HepG2 (cell line): Measurements from ENCODE around the gene NDUFB10. TPM values are rescaled to one million over a fixed set of nuclear protein-coding genes. Genes with fewer than 3 reads are reported as not detected.

Source experiments
- ATAC-seq: fragments of 200-7000 bp; cut with Tn5 transposase; 3 replicates; pipeline ENCODE4 v1.9.1; 2020; ENCODE audit warnings: mild to moderate bottlenecking, moderate library complexity
- BruUV-seq: library from RNA; stranded (reverse); fragments of 400-500 nt; replicated peaks from 2 replicates; lab custom pipeline; 2021; lab: Mats Ljungman, UMichigan
- CTCF ChIA-PET: fragments of 300-600 bp; formaldehyde crosslinking; extraction: SDS; loops from one replicate; lab custom pipeline; 2021; ENCODE audit warnings: low total read pairs, inconsistent platforms, low intra/inter-chr PET ratio; lab: Yijun Ruan, JAX
- POLR2A ChIA-PET: fragments of 350-600 bp; sonication (Branson Sonifier 250); formaldehyde crosslinking; loops from one replicate; lab custom pipeline; 2020; ENCODE audit warnings: antibody characterized with exemption, inconsistent platforms; lab: Yijun Ruan, JAX
- DNase-seq: peaks from one replicate; pipeline ENCODE4 v3.0.0-alpha.2; 2015; ENCODE audit warnings: low spot score
- FAIRE-seq: peaks from 3 replicates; lab custom pipeline; 2011; peaks lifted over from hg19 to GRCh38; lab: Jason Lieb, UNC
- H2AFZ ChIP-seq: one replicate; pipeline ENCODE4 v1.6.1; 2011; ENCODE audit warnings: low read length, inconsistent platforms
- H3K27ac ChIP-seq: fragments of 300-600 bp; 3 replicates; pipeline ENCODE4 v1.8.0; 2011; ENCODE audit warnings: mixed run types, mild to moderate bottlenecking, mixed read lengths, low read length, inconsistent platforms; ENCODE audit not compliant: insufficient read depth; ENCODE audit errors: extremely low read length
- H3K27me3 ChIP-seq, 2 experiments: fragments of 200-600 bp in 1 of 2; 2 replicates in 1 of 2; 3 replicates in 1 of 2; pipeline versions ENCODE4 v1.6.0 to v1.8.0; 2011; ENCODE audit warnings: low read length in 2 of 2, mild to moderate bottlenecking in 2 of 2, moderate library complexity in 2 of 2, inconsistent platforms in 1 of 2; ENCODE audit not compliant: insufficient read depth in 2 of 2, control insufficient read depth in 1 of 2
- H3K36me3 ChIP-seq, 2 experiments: fragments of 200-600 bp in 1 of 2; replicated peaks in 1 of 2; 2 replicates in 1 of 2; 3 replicates in 1 of 2; pipeline versions ENCODE4 v1.5.1 to v1.8.0; 2011; ENCODE audit warnings: low read length in 2 of 2, inconsistent platforms in 1 of 2; ENCODE audit not compliant: insufficient read depth in 2 of 2, control insufficient read depth in 1 of 2
- H3K4me1 ChIP-seq: 2 replicates; pipeline ENCODE4 v1.5.1; 2012; ENCODE audit warnings: low read length, inconsistent platforms; ENCODE audit not compliant: insufficient read depth
- H3K4me2 ChIP-seq: 2 replicates; pipeline ENCODE4 v1.6.0; 2011; ENCODE audit warnings: low read depth, low read length, inconsistent platforms
- H3K4me3 ChIP-seq, 3 experiments: fragments of 200-600 bp in 1 of 3; sonication (generic), shearing (Covaris generic) in 1 of 3; replicated peaks in 1 of 3; 2 replicates each; pipeline ENCODE4 v1.5.1; 2011 to 2016; ENCODE audit warnings: low read length in 3 of 3, inconsistent platforms in 2 of 3, low read depth in 2 of 3, mild to moderate bottlenecking in 2 of 3, control low read depth in 1 of 3, mixed read lengths in 1 of 3; ENCODE audit not compliant: insufficient read depth in 1 of 3
- H3K79me2 ChIP-seq: one replicate; pipeline ENCODE4 v1.6.1; 2011; ENCODE audit warnings: low read length, inconsistent platforms; ENCODE audit not compliant: insufficient read depth
- H3K9ac ChIP-seq: 2 replicates; pipeline ENCODE4 v1.6.0; 2011; ENCODE audit warnings: mild to moderate bottlenecking, low read depth, low read length, inconsistent platforms; ENCODE audit not compliant: insufficient read depth
- H3K9me3 ChIP-seq: 2 replicates; pipeline ENCODE4 v1.5.1; 2012; ENCODE audit warnings: mild to moderate bottlenecking, low read length
- H4K20me1 ChIP-seq: 2 replicates; pipeline ENCODE4 v1.6.0; 2011; ENCODE audit warnings: inconsistent platforms, mild to moderate bottlenecking, low read length, moderate library complexity; ENCODE audit not compliant: insufficient read depth
- GZF1 ChIP-seq: sonication (generic); formaldehyde crosslinking; IDR thresholded peaks from 2 replicates; pipeline ENCODE4 v1.5.1; 2020; ENCODE audit warnings: mild to moderate bottlenecking, missing genetic modification reagents
- RORA ChIP-seq: sonication (generic); formaldehyde crosslinking; IDR thresholded peaks from 2 replicates; pipeline ENCODE4 v1.5.0; 2020; ENCODE audit warnings: mild to moderate bottlenecking, missing genetic modification reagents, moderate library complexity
- SYNCRIP ChIP-seq: fragments of 200-400 bp; formaldehyde crosslinking; IDR thresholded peaks from 2 replicates; pipeline ENCODE4 v1.6.1; 2018; ENCODE audit warnings: mild to moderate bottlenecking, low read depth, low read length; ENCODE audit not compliant: insufficient read depth
- U2AF1 ChIP-seq: fragments of 200-400 bp; formaldehyde crosslinking; optimal IDR thresholded peaks from 2 replicates; pipeline ENCODE3; 2017; ENCODE audit warnings: mild to moderate bottlenecking, low read depth, low read length
- ZFP90 ChIP-seq: sonication (generic); formaldehyde crosslinking; IDR thresholded peaks from 2 replicates; pipeline ENCODE4 v1.8.0; 2022; ENCODE audit warnings: missing genetic modification reagents, mild to moderate bottlenecking, inconsistent platforms, borderline replicate concordance
- ZNF207 ChIP-seq: fragments of 450-650 bp; IDR thresholded peaks from 2 replicates; pipeline ENCODE4 v1.6.1; 2016; ENCODE audit warnings: antibody characterized with exemption, borderline replicate concordance
- ZNF709 ChIP-seq: sonication (generic); formaldehyde crosslinking; IDR thresholded peaks from 2 replicates; pipeline ENCODE4 v1.5.0; 2020; ENCODE audit warnings: mild to moderate bottlenecking, missing genetic modification reagents
- ZNF792 ChIP-seq: IDR thresholded peaks from 2 replicates; pipeline ENCODE4 v1.6.1; 2016
- WGBS: methylation state at CpG from one replicate; pipeline ENCODE4 v1.1.6; 2017; ENCODE audit warnings: low lambda C conversion rate; 5-methylcytosine and 5-hydroxymethylcytosine counted together
- in situ Hi-C: cut with HindIII; loops from 2 replicates; pipeline ENCODE4 v1.10.0; 2017; ENCODE audit warnings: low pct_unique_long_range_greater_than_20kb; ENCODE audit not compliant: extremely low pct_ligation_motif_present
- intact Hi-C: fragments of 100-400 bp; cut with micrococcal nuclease; formaldehyde crosslinking; loops from one replicate; pipeline ENCODE4 v1.10.0; 2022; ENCODE audit not compliant: unreplicated experiment
- polyA plus RNA-seq, 8 experiments: library from polyadenylated mRNA; depleted of rRNA in 3 of 8; stranded (reverse) in 7 of 8; unstranded in 1 of 8; fragments of >200 nt; fragmentation: Illumina TruSeq in 4 of 8; extraction: Trizol in 4 of 8; gene quantifications; 2 replicates each; pipeline versions ENCODE4 v1.2.1 to v1.2.3, GENCODE V29; 2011 to 2016; ENCODE audit warnings: low read depth in 4 of 8, missing spikeins in 1 of 8, mixed read lengths in 1 of 8; ENCODE audit not compliant: insufficient read depth in 1 of 8
- total RNA-seq, 5 experiments: library from RNA; depleted of rRNA; stranded (reverse); fragments of >200 nt; fragmentation: Illumina TruSeq; extraction: Trizol; gene quantifications; 2 replicates each; pipeline ENCODE4 v1.2.3, GENCODE V29; 2016; ENCODE audit warnings: low read depth in 1 of 5
- TF ChIP-seq, protein P1 (sequence below): conservative IDR thresholded peaks from 2 replicates; pipeline ENCODE4 v1.6.1; 2018; ENCODE audit warnings: missing genetic modification reagents
- TF ChIP-seq, protein P2 (sequence below): IDR thresholded peaks from 2 replicates; pipeline ENCODE4 v1.6.1; 2012; ENCODE audit warnings: inconsistent platforms
- TF ChIP-seq, protein P3 (sequence below): sonication (generic); formaldehyde crosslinking; IDR thresholded peaks from 2 replicates; pipeline ENCODE4 v1.4.0; 2020; ENCODE audit warnings: missing genetic modification reagents
- TF ChIP-seq, protein P4 (sequence below): sonication (generic); formaldehyde crosslinking; IDR thresholded peaks from 2 replicates; pipeline ENCODE4 v1.5.1; 2020; ENCODE audit warnings: mild to moderate bottlenecking, missing genetic modification reagents, moderate library complexity

NDUFB10 gene
- total and polyA plus RNA-seq, 2 of the 13 experiments (the other 11 are each of a cell fraction or from before 2014, with no cell fraction given): 68.6 to 157 TPM

DNA sequence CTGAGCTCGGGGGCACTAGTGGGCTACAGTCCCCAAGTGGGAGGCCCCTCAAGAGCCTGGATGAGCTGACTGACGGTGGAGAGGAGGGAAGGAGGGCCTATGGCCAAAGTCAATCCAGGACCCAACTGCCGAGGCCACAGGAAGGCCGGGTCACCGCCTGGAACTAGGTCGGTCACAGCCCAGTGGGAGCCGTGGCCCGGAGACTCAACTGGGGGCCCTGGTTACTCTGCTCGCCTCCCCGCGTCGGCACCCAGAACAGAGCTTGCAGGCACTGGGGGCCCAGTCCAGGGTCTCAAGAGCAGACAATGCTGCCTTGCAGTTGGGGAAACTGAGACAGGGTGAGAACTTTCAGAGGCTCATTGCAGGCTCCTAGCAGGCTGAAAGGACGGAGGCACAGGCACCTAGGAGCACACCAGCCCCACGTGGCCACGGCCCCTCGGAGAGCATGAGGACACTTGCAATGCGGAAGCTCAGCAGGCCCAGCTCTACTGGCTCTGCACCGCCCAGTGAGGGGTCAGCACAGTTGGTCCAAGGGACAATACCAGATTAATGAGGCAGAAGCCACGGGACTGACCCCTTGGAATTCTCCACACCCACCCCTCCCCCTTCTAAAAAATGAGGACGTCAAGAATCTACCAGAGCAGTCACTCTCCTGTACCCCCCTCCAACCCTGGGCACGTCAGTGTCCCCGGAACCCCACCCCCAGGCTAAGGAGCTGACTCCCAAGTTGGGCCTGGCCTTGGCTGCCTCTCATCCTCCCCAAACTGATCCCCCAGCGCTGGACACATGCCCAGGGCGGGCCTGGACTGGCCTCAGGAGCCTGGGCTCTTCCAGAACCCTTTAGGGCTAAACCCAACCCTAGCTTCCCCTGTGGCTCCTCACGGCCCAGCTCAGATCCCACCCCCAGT is 43.4 kb upstream of the NDUFB10 start:
- in situ Hi-C loops (no loop called here), intact Hi-C loops (no loop called here)
- ChIA-PET POLR2A (interaction anchor here (1.2 kb wide), 1 partner anchor 89 kb away, joined by 4 read pairs; the partner anchor contains the start of genes FAHD1 and HAGH), CTCF (no interaction called here)
- Histone ChIP-seq H3K4me3 (no peak overlapping the region), H3K9me3 (no peaks in the 10 kb centered on the region), H3K9ac (no peak overlapping the region), H3K4me1 (peaks cover 14% of the 10 kb centered on the region), H2AFZ (no peak overlapping the region), H3K4me2 (no peak overlapping the region), H3K27ac (no peak overlapping the region), H3K27me3 (peaks cover 37 to 79% of the 10 kb centered on the region in 2 experiments), H4K20me1 (0 out of 2 replicates have a peak, but pooled peaks cover 2% of the 10 kb centered on the region), H3K36me3 (no peaks in the 10 kb centered on the region), H3K79me2 (no peaks in the 10 kb centered on the region)
- TF ChIP-seq ZNF792 (CRISPR knock-in tag): no peak
- no peak for TF ChIP-seq SYNCRIP
- no peak for TF ChIP-seq ZFP90
- no peak for TF ChIP-seq ZNF709 (CRISPR knock-in tag)
- TF ChIP-seq, protein P1, sequence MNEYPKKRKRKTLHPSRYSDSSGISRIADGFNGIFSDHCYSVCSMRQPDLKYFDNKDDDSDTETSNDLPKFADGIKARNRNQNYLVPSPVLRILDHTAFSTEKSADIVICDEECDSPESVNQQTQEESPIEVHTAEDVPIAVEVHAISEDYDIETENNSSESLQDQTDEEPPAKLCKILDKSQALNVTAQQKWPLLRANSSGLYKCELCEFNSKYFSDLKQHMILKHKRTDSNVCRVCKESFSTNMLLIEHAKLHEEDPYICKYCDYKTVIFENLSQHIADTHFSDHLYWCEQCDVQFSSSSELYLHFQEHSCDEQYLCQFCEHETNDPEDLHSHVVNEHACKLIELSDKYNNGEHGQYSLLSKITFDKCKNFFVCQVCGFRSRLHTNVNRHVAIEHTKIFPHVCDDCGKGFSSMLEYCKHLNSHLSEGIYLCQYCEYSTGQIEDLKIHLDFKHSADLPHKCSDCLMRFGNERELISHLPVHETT: no peak
- TF ChIP-seq, protein P2, sequence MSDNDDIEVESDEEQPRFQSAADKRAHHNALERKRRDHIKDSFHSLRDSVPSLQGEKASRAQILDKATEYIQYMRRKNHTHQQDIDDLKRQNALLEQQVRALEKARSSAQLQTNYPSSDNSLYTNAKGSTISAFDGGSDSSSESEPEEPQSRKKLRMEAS: peak; percentile 41; the same call in 1 of the 2 replicates
- no peak for TF ChIP-seq RORA (CRISPR knock-in tag)
- no peak for TF ChIP-seq GZF1 (CRISPR knock-in tag)
- TF ChIP-seq, protein P3, sequence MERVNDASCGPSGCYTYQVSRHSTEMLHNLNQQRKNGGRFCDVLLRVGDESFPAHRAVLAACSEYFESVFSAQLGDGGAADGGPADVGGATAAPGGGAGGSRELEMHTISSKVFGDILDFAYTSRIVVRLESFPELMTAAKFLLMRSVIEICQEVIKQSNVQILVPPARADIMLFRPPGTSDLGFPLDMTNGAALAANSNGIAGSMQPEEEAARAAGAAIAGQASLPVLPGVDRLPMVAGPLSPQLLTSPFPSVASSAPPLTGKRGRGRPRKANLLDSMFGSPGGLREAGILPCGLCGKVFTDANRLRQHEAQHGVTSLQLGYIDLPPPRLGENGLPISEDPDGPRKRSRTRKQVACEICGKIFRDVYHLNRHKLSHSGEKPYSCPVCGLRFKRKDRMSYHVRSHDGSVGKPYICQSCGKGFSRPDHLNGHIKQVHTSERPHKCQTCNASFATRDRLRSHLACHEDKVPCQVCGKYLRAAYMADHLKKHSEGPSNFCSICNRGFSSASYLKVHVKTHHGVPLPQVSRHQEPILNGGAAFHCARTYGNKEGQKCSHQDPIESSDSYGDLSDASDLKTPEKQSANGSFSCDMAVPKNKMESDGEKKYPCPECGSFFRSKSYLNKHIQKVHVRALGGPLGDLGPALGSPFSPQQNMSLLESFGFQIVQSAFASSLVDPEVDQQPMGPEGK: no peak
- TF ChIP-seq U2AF1: no peak
- TF ChIP-seq, protein P4, sequence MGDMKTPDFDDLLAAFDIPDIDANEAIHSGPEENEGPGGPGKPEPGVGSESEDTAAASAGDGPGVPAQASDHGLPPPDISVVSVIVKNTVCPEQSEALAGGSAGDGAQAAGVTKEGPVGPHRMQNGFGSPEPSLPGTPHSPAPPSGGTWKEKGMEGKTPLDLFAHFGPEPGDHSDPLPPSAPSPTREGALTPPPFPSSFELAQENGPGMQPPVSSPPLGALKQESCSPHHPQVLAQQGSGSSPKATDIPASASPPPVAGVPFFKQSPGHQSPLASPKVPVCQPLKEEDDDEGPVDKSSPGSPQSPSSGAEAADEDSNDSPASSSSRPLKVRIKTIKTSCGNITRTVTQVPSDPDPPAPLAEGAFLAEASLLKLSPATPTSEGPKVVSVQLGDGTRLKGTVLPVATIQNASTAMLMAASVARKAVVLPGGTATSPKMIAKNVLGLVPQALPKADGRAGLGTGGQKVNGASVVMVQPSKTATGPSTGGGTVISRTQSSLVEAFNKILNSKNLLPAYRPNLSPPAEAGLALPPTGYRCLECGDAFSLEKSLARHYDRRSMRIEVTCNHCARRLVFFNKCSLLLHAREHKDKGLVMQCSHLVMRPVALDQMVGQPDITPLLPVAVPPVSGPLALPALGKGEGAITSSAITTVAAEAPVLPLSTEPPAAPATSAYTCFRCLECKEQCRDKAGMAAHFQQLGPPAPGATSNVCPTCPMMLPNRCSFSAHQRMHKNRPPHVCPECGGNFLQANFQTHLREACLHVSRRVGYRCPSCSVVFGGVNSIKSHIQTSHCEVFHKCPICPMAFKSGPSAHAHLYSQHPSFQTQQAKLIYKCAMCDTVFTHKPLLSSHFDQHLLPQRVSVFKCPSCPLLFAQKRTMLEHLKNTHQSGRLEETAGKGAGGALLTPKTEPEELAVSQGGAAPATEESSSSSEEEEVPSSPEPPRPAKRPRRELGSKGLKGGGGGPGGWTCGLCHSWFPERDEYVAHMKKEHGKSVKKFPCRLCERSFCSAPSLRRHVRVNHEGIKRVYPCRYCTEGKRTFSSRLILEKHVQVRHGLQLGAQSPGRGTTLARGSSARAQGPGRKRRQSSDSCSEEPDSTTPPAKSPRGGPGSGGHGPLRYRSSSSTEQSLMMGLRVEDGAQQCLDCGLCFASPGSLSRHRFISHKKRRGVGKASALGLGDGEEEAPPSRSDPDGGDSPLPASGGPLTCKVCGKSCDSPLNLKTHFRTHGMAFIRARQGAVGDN (CRISPR knock-in tag): peak; percentile 56
- no peak for TF ChIP-seq ZNF207
- FAIRE-seq: no peak
- no peak for ATAC-seq
- no peak for DNase-seq
- BruUV-seq: no TSS peak
- WGBS: 12% methylated on average over 10 of the region's 25 CpGs
